MCF 10A (cell line): ENCODE results near the gene TGFB2. TPM values are rescaled to one million over a fixed set of nuclear protein-coding genes. Genes with fewer than 3 reads are reported as not detected.

Experiments
- BruUV-seq: library from RNA; stranded (reverse); fragments of 400-500 nt; replicated peaks from 2 replicates; lab custom pipeline; 2021; lab: Mats Ljungman, UMichigan
- CTCF ChIA-PET: fragments of 300-600 bp; sonication (Branson Sonifier 250); formaldehyde crosslinking; extraction: SDS; loops from one replicate; lab custom pipeline; 2021; ENCODE audit warnings: antibody characterized with exemption, inconsistent platforms; lab: Yijun Ruan, JAX
- POLR2A ChIA-PET: fragments of 300-600, 350-650 bp; sonication (Branson Sonifier 250); formaldehyde crosslinking; extraction: SDS; loops from one replicate; lab custom pipeline; 2020; ENCODE audit warnings: antibody characterized with exemption, inconsistent platforms; lab: Yijun Ruan, JAX
- DNase-seq: peaks from one replicate; pipeline ENCODE4 v3.0.0-alpha.2; 2018; ENCODE audit not compliant: unreplicated experiment
- H3K27ac Mint-ChIP-seq: one replicate; pipeline ENCODE4 v1.8.0; 2022; ENCODE audit warnings: mild to moderate bottlenecking, low read depth, mixed read lengths; ENCODE audit not compliant: unreplicated experiment
- H3K27me3 Mint-ChIP-seq: one replicate; pipeline ENCODE4 v1.8.0; 2022; ENCODE audit warnings: mixed read lengths; ENCODE audit not compliant: insufficient read depth, unreplicated experiment
- H3K36me3 Mint-ChIP-seq: one replicate; pipeline ENCODE4 v1.8.0; 2022; ENCODE audit warnings: mild to moderate bottlenecking, moderate library complexity, mixed read lengths; ENCODE audit not compliant: insufficient read depth, unreplicated experiment
- H3K4me1 Mint-ChIP-seq: one replicate; pipeline ENCODE4 v1.8.0; 2022; ENCODE audit warnings: mixed read lengths; ENCODE audit not compliant: insufficient read depth, unreplicated experiment
- H3K4me3 Mint-ChIP-seq: one replicate; pipeline ENCODE4 v1.8.0; 2022; ENCODE audit warnings: mild to moderate bottlenecking, moderate library complexity, mixed read lengths; ENCODE audit not compliant: unreplicated experiment
- H3K9me3 Mint-ChIP-seq: one replicate; pipeline ENCODE4 v1.8.0; 2022; ENCODE audit warnings: mixed read lengths; ENCODE audit not compliant: unreplicated experiment
- CTCF ChIP-seq: fragments of 200-600 bp; IDR thresholded peaks from one replicate; pipeline ENCODE4 v1.8.0; 2022; ENCODE audit warnings: antibody characterized with exemption, mild to moderate bottlenecking; ENCODE audit not compliant: unreplicated experiment
- intact Hi-C: fragments of 100-400 bp; cut with micrococcal nuclease; formaldehyde crosslinking; loops from 2 replicates; pipeline ENCODE4 v1.14.1; 2022
- total RNA-seq: library from RNA; stranded (reverse); gene quantifications from 2 replicates; pipeline ENCODE4 v1.2.3, GENCODE V29; 2022

TGFB2 gene
- total RNA-seq, 1 experiment from 2014 or later = 6.3 TPM

DNA sequence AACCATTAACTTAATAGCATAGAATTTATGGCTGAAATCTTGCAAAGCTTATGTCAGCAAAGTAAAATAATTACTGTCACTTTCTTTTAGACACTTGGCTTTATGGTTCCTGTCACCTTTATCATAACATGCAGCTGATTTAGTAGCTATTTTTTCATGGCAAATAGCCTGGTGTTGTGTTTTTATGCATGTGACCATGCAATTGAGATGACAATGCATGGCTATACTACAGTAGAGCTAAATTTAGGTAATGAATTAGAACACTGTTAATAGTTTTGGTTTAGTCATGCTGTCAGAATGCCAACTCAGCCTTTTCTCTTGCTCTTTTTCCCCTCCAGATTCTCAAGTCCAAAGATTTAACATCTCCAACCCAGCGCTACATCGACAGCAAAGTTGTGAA lies 88.6 kb downstream of the TGFB2 start:
- Mint-ChIP-seq H3K27ac (no peak overlapping the region), H3K27me3 (no peaks in the 10 kb centered on the region), H3K4me3 (no peak overlapping the region), H3K9me3 (no peaks in the 10 kb centered on the region), H3K36me3 (no peaks in the 10 kb centered on the region), H3K4me1 (no peaks in the 10 kb centered on the region)
- no peak for DNase-seq
- CTCF ChIA-PET = interaction anchor here (0.8 to 0.9 kb wide), 2 partner anchors 53 to 1436 kb away, joined by 3 to 4 read pairs; no protein-coding TSS in a partner anchor
- no peak for TF ChIP-seq CTCF
- no TSS peak for BruUV-seq
- POLR2A ChIA-PET = interaction anchor here (1.1 kb wide), 1 partner anchor 22 kb away, joined by 3 read pairs; no protein-coding TSS in a partner anchor
- intact Hi-C loops = no loop called here

GRCh38 chr1:218435528-218435927 lies 90.4 kb downstream of the TGFB2 start:
- Mint-ChIP-seq H3K9me3 (no peaks in the 10 kb centered on the region), H3K4me3 (no peak overlapping the region), H3K36me3 (no peaks in the 10 kb centered on the region), H3K4me1 (no peaks in the 10 kb centered on the region), H3K27me3 (no peaks in the 10 kb centered on the region), H3K27ac (no peak overlapping the region)
- no peak for DNase-seq
- POLR2A ChIA-PET = interaction anchor here (0.6 kb wide), 1 partner anchor 63 kb away, joined by 3 read pairs; no protein-coding TSS in a partner anchor
- no TSS peak for BruUV-seq
- TF ChIP-seq CTCF = no peak
- CTCF ChIA-PET = no interaction called here
- intact Hi-C loops = loop anchor here (5.0 kb wide), 1 partner anchor 33 kb away; no protein-coding TSS in a partner anchor

DNA sequence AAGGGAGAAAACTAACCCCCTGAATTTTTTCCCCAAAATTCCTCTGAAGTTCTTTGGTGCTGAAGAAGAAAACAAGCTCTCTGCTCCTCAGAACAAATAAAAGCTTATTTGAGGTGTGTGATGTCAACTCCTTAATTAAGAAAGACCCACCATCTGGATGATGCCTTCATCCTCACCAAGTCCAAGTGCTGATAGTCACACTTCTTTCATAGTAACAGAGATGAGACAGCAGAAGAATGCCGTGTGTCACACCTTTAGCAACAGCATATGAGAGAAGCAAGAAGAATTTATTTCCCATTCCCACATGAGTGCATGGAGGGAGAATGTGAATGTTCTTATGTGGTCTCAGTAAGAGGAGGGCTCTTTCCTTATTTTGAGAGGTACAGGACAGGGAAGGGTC lies 91.2 kb downstream of the TGFB2 start:
- H3K36me3 Mint-ChIP-seq = no peaks in the 10 kb centered on the region
- intact Hi-C loops = loop anchor here (5.0 kb wide), 1 partner anchor 34 kb away; no protein-coding TSS in a partner anchor
- no peaks in the 10 kb centered on the region for H3K27me3 Mint-ChIP-seq
- no peaks in the 10 kb centered on the region for H3K9me3 Mint-ChIP-seq
- H3K27ac Mint-ChIP-seq = no peak overlapping the region
- CTCF ChIA-PET = no interaction called here
- DNase-seq = no peak
- BruUV-seq = no TSS peak
- H3K4me1 Mint-ChIP-seq = no peaks in the 10 kb centered on the region
- TF ChIP-seq CTCF = no peak
- H3K4me3 Mint-ChIP-seq = no peak overlapping the region
- POLR2A ChIA-PET = interaction anchor here (0.6 kb wide), 2 partner anchors 62 to 249 kb away, joined by 3 read pairs; no protein-coding TSS in a partner anchor

DNA sequence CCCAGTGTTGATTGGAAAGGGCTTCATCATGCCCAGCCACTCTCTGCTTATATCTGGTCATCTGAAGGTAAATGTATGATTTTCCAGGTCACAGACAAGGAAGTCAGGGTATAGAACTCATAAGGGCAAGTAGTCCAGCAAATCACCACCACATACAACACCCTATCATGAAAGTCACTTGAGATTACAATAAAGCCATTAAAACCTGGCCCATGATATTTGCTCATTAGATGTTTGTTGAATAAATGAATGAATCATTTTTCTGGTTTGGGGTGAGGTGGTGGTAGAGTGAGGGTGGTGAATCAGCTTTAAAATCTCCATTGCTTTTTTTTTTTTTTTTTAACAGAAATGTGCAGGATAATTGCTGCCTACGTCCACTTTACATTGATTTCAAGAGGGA lies 91.9 kb downstream of the TGFB2 start:
- no peak for DNase-seq
- H3K36me3 Mint-ChIP-seq = no peaks in the 10 kb centered on the region
- intact Hi-C loops = loop anchor here (5.0 kb wide), 1 partner anchor 35 kb away; no protein-coding TSS in a partner anchor
- BruUV-seq = no TSS peak
- no peak overlapping the region for H3K27ac Mint-ChIP-seq
- no peaks in the 10 kb centered on the region for H3K27me3 Mint-ChIP-seq
- no peaks in the 10 kb centered on the region for H3K9me3 Mint-ChIP-seq
- no peak overlapping the region for H3K4me3 Mint-ChIP-seq
- CTCF ChIA-PET = no interaction called here
- H3K4me1 Mint-ChIP-seq = no peaks in the 10 kb centered on the region
- no peak for TF ChIP-seq CTCF
- POLR2A ChIA-PET = no interaction called here
